ENCODE results near the gene PDE4B. TPM values are rescaled to one million over a fixed set of nuclear protein-coding genes. Genes with fewer than 3 reads are reported as not detected.
A peak's percentile ranks its signal among the peaks of the same experiment; 100 is the strongest.

The PDE4B gene
- total RNA-seq, 3 donors from 2014 or later: 8.0 to 207 (median 54.4) TPM

GRCh38 chr1:66282343-66282852 lies 489.7 kb downstream of the PDE4B start:
- intact Hi-C loops (cut with DNase I; ENCODE audit: low total_unique reads): no loop called here
- Histone ChIP-seq H3K9me3 (no peaks in the 10 kb centered on the region), H3K27me3 (no peaks in the 10 kb centered on the region), H3K27ac (peak overlapping the region; percentile 71 to 72), H3K4me3 (no peak overlapping the region), H3K4me1 (peaks cover 9 to 10% of the 10 kb centered on the region in 2 donors), H3K36me3 (no peaks in the 10 kb centered on the region)
- no peak for DNase-seq (ENCODE audit: low spot score in 2 of 2)
- no peak for TF ChIP-seq CTCF (IDR thresholded peaks at IDR 0.05)
- no peak for TF ChIP-seq POLR2A (IDR thresholded peaks at IDR 0.05)
- TF ChIP-seq POLR2AphosphoS5 (IDR thresholded peaks at IDR 0.05): no peak

- H3K27ac ChIP-seq: peak overlapping the region; percentile 71 to 72
These were observed 490.4 kb downstream of the PDE4B start for GRCh38 chr1:66282891-66283621.

GRCh38 chr1:66283622-66284041 lies 490.9 kb downstream of the PDE4B start:
- H3K36me3 ChIP-seq: no peaks in the 10 kb centered on the region
- H3K27me3 ChIP-seq: no peaks in the 10 kb centered on the region
- H3K4me1 ChIP-seq: peaks cover 6 to 9% of the 10 kb centered on the region in 2 donors
- DNase-seq (ENCODE audit: low spot score in 2 of 2): no peak
- no peak for TF ChIP-seq CTCF (IDR thresholded peaks at IDR 0.05)
- no peak for TF ChIP-seq POLR2A (IDR thresholded peaks at IDR 0.05)
- no peak for TF ChIP-seq POLR2AphosphoS5 (IDR thresholded peaks at IDR 0.05)
- H3K9me3 ChIP-seq: no peaks in the 10 kb centered on the region
- intact Hi-C loops (cut with DNase I; ENCODE audit: low total_unique reads): no loop called here
- no peak overlapping the region for H3K4me3 ChIP-seq
- peak overlapping the region in 1 of 2 donors; percentile 71 for H3K27ac ChIP-seq

More at GRCh38 chr1:66282891-66283621, 490.4 kb downstream of the PDE4B start:
- Histone ChIP-seq H3K4me1 (peaks cover 9 to 10% of the 10 kb centered on the region in 2 donors), H3K9me3 (no peaks in the 10 kb centered on the region), H3K4me3 (no peak overlapping the region), H3K36me3 (no peaks in the 10 kb centered on the region), H3K27me3 (no peaks in the 10 kb centered on the region)
- no peak for DNase-seq (ENCODE audit: low spot score in 2 of 2)
- intact Hi-C loops (cut with DNase I; ENCODE audit: low total_unique reads): no loop called here
- TF ChIP-seq POLR2AphosphoS5 (IDR thresholded peaks at IDR 0.05) (no peak), CTCF (IDR thresholded peaks at IDR 0.05) (no peak), POLR2A (IDR thresholded peaks at IDR 0.05) (no peak)

GRCh38 chr1:66284746-66285145 lies 492.1 kb downstream of the PDE4B start:
- Histone ChIP-seq H3K4me1 (peaks cover 0 to 9% of the 10 kb centered on the region in 2 donors), H3K36me3 (no peaks in the 10 kb centered on the region), H3K4me3 (no peak overlapping the region), H3K27ac (peak overlapping the region in 1 of 2 donors; percentile 17), H3K27me3 (no peaks in the 10 kb centered on the region), H3K9me3 (no peaks in the 10 kb centered on the region)
- DNase-seq (ENCODE audit: low spot score in 2 of 2): no peak
- TF ChIP-seq POLR2AphosphoS5 (IDR thresholded peaks at IDR 0.05): no peak
- TF ChIP-seq POLR2A (IDR thresholded peaks at IDR 0.05): no peak
- no peak for TF ChIP-seq CTCF (IDR thresholded peaks at IDR 0.05)
- intact Hi-C loops (cut with DNase I; ENCODE audit: low total_unique reads): no loop called here

- no peaks in the 10 kb centered on the region for H3K9me3 ChIP-seq
- H3K27ac ChIP-seq: peak overlapping the region in 1 of 2 donors; percentile 33
- TF ChIP-seq POLR2A (IDR thresholded peaks at IDR 0.05) (no peak), CTCF (IDR thresholded peaks at IDR 0.05) (no peak), POLR2AphosphoS5 (IDR thresholded peaks at IDR 0.05) (no peak)
- H3K4me1 ChIP-seq: peaks cover 0 to 9% of the 10 kb centered on the region in 2 donors
- intact Hi-C loops (cut with DNase I; ENCODE audit: low total_unique reads): no loop called here
- H3K27me3 ChIP-seq: no peaks in the 10 kb centered on the region
- no peaks in the 10 kb centered on the region for H3K36me3 ChIP-seq
- H3K4me3 ChIP-seq: no peak overlapping the region
- no peak for DNase-seq (ENCODE audit: low spot score in 2 of 2)
These were observed 493.0 kb downstream of the PDE4B start for GRCh38 chr1:66285618-66286270.
